ENCODE measurements around the gene UBE2R2. TPM values are rescaled to one million over a fixed set of nuclear protein-coding genes. Genes with fewer than 3 reads are reported as not detected.

UBE2R2 gene
- total and polyA plus RNA-seq, 2 experiments from 2014 or later: 39.8 to 41.4 TPM

DNA sequence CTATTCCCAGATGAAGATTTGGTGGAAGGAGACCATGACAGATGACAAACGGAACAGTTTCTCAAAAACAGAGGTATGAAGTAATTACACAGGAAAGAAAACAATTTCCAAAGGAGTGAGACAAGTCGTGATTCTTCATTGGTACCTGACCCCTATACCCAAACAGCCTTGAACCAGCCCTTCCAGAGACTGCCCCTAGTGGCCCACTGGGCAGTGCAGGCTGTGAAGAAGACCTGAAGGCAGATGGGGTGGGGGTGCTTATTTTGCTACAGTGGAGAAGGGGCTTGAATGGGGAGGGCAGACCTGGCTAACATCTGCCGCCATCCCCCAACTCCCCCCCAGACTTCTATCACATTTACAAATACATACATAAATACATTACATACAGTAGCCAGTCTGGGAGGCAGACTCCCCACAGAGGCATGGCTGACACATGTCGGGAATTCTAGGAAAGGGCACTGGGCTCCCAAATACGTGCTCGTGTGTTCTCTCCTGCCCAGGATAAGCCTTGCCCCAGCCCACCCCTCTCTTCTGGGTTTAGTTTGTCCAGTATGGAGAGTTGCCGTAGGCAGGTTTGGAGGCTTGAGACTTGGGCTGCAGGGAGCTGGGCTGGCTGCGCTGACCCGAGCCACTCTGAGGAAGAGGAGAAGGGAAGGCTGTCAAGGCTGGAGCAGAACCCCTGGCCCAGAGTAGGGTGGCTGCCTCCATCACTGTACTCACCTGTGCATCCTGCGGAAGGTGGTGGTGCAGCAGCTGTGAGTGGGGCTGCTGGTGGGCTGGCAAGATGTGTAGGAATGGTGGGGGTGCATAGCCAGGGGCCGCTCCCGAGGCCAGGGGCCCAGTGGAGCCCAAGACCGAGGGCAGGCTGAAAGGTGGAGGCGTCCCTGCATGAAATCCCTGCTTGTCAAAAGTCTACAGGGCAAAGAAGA, 105.3 kb downstream of the UBE2R2 start:
- Histone ChIP-seq H3K27ac (no peak overlapping the region), H3K4me2 (no peak overlapping the region), H3K4me3 (no peak overlapping the region), H2AFZ (no peak overlapping the region), H4K20me1 (ENCODE audit: insufficient read depth, poor library complexity, severe bottlenecking) (no peaks in the 10 kb centered on the region), H3K9me2 (replicated peaks; ENCODE audit: insufficient read depth) (no peaks in the 10 kb centered on the region), H3K9me3 (ENCODE audit: low read depth) (no peaks in the 10 kb centered on the region), H3K27me3 (no peaks in the 10 kb centered on the region), H3K79me2 (peaks cover 5% of the 10 kb centered on the region), H3K36me3 (replicated peaks; ENCODE audit: insufficient read depth, low read depth) (no peaks in the 10 kb centered on the region), H3K4me1 (ENCODE audit: insufficient read depth) (no peaks in the 10 kb centered on the region)
- WGBS (ENCODE audit: low lambda C conversion rate, missing lambda C conversion rate): 96% methylated on average over 14 of the region's 14 CpGs
- peak; percentile 31 for DNase-seq (ENCODE audit: low spot score)
- TF ChIP-seq, protein P1, sequence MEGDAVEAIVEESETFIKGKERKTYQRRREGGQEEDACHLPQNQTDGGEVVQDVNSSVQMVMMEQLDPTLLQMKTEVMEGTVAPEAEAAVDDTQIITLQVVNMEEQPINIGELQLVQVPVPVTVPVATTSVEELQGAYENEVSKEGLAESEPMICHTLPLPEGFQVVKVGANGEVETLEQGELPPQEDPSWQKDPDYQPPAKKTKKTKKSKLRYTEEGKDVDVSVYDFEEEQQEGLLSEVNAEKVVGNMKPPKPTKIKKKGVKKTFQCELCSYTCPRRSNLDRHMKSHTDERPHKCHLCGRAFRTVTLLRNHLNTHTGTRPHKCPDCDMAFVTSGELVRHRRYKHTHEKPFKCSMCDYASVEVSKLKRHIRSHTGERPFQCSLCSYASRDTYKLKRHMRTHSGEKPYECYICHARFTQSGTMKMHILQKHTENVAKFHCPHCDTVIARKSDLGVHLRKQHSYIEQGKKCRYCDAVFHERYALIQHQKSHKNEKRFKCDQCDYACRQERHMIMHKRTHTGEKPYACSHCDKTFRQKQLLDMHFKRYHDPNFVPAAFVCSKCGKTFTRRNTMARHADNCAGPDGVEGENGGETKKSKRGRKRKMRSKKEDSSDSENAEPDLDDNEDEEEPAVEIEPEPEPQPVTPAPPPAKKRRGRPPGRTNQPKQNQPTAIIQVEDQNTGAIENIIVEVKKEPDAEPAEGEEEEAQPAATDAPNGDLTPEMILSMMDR (IDR thresholded peaks at IDR 0.05; ENCODE audit: poor library complexity): peak; percentile 47
- TF ChIP-seq EZH2 (IDR thresholded peaks at IDR 0.05; ENCODE audit: borderline replicate concordance): no peak

DNA sequence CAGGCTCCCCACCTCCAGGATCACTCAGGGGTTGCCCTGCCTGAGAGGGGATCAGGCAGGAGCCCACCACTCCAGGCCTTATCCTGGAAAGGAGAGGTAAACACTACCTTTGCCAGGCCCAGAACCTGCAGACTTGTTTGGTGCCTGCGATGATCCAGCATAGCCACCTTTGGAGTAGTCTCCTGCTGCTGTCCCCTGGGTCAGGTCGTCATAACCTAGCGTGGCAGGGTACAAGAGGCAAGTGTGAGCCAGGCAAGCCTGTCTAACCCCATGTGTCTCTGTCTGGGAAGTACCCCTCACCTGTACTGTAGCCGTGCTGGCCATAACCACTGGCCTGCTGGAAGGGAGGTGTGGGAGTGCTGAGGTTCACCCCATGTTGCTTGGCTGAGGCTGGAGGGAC, 106.1 kb downstream of the UBE2R2 start:
- no peak overlapping the region for H3K4me2 ChIP-seq
- no peak overlapping the region for H3K27ac ChIP-seq
- H3K36me3 ChIP-seq (replicated peaks; ENCODE audit: insufficient read depth, low read depth): no peaks in the 10 kb centered on the region
- no peaks in the 10 kb centered on the region for H3K27me3 ChIP-seq
- no peaks in the 10 kb centered on the region for H3K9me3 ChIP-seq (ENCODE audit: low read depth)
- H3K79me2 ChIP-seq: no peaks in the 10 kb centered on the region
- no peaks in the 10 kb centered on the region for H3K4me1 ChIP-seq (ENCODE audit: insufficient read depth)
- no peak overlapping the region for H2AFZ ChIP-seq
- H4K20me1 ChIP-seq (ENCODE audit: insufficient read depth, poor library complexity, severe bottlenecking): no peaks in the 10 kb centered on the region
- TF ChIP-seq EZH2 (IDR thresholded peaks at IDR 0.05; ENCODE audit: borderline replicate concordance) (no peak), EZH2phosphoT487 (IDR thresholded peaks at IDR 0.05; ENCODE audit: low read depth, severe bottlenecking, unreplicated experiment) (no peak)
- TF ChIP-seq, protein P1 (IDR thresholded peaks at IDR 0.05; ENCODE audit: poor library complexity): no peak
- DNase-seq (ENCODE audit: low spot score): no peak
- no peak overlapping the region for H3K4me3 ChIP-seq
- 97% methylated on average over 4 of the region's 4 CpGs for WGBS (ENCODE audit: low lambda C conversion rate, missing lambda C conversion rate)
- no peaks in the 10 kb centered on the region for H3K9me2 ChIP-seq (replicated peaks; ENCODE audit: insufficient read depth)

DNA sequence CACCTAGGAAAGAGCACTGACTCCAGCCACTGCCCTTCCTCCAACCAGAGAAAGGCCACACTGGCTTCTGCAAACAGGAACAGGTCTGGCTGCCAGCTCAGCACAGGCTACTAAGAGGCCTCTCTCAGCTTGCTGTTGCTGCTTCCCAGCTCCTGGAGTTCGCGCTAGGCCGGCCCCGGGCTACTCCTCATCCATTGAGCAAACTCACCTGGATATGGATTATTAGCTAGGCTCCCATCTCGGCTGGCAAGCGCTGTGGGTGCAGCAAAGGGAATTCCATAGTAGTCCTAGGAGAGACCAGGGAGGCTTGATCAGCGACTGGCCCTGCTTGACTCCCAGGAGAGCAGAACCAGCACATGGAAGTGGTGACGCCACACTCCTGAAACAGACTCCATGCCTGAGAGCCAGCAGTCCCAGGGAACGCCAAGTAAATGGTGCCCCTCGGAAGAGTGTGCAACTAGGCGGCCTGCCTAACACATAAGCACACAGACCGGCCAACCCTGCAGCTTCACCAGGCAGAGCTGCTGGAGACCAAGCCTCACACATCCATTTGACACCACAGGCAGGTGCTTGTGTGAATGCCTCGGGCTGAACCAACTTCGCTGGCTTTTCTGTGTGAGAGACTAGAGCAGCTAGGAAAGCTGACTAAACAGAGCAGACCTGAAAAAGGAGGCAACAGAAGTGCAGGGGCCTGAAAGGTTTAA, 107.2 kb downstream of the UBE2R2 start:
- no peak for DNase-seq (ENCODE audit: low spot score)
- Histone ChIP-seq H3K9me3 (ENCODE audit: low read depth) (no peaks in the 10 kb centered on the region), H3K4me2 (no peak overlapping the region), H3K79me2 (peaks cover 4% of the 10 kb centered on the region), H4K20me1 (ENCODE audit: insufficient read depth, poor library complexity, severe bottlenecking) (no peaks in the 10 kb centered on the region), H3K36me3 (replicated peaks; ENCODE audit: insufficient read depth, low read depth) (no peaks in the 10 kb centered on the region), H3K9me2 (replicated peaks; ENCODE audit: insufficient read depth) (no peaks in the 10 kb centered on the region), H3K27ac (no peak overlapping the region), H3K27me3 (no peaks in the 10 kb centered on the region), H3K4me3 (no peak overlapping the region), H3K4me1 (ENCODE audit: insufficient read depth) (no peaks in the 10 kb centered on the region), H2AFZ (no peak overlapping the region)
- 92% methylated on average over 14 of the region's 14 CpGs for WGBS (ENCODE audit: low lambda C conversion rate, missing lambda C conversion rate)
- TF ChIP-seq EZH2 (IDR thresholded peaks at IDR 0.05; ENCODE audit: borderline replicate concordance) (no peak), EZH2phosphoT487 (IDR thresholded peaks at IDR 0.05; ENCODE audit: low read depth, severe bottlenecking, unreplicated experiment) (no peak)
- TF ChIP-seq, protein P1 (IDR thresholded peaks at IDR 0.05; ENCODE audit: poor library complexity): no peak

Measured in hepatocyte (in vitro differentiated cells).